ENCODE measurements around the gene GSTO1. TPM values are rescaled to one million over a fixed set of nuclear protein-coding genes. Genes with fewer than 3 reads are reported as not detected.

The GSTO1 gene
- polyA plus RNA-seq, 1 donor from 2014 or later, result 3.5 TPM

DNA sequence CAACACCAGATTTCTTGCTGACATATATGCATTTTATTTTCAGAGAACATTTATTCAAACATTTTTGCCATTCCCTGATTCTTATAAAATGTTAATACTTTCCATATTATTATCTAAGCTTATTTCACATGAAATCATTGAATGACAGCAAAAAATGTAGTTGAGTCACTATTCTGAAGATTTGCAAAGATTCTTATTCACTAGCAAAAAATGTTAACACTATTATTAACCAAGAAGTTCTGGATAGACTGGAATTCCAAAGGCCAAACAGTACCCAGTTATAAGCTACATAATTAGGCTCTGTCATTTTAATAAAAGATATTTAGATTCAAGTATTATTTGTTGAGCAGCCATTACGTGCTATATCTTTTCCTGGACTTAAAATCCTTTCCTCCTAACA, 18.6 kb downstream of the GSTO1 start:
- H3K79me2 ChIP-seq (replicated peaks; ENCODE audit: insufficient read depth, low read length), result peaks cover 2% of the 10 kb centered on the region
- no peaks in the 10 kb centered on the region for H4K20me1 ChIP-seq (ENCODE audit: insufficient read depth)
- TF ChIP-seq EZH2 (IDR thresholded peaks at IDR 0.05; ENCODE audit: borderline replicate concordance, insufficient read depth, low read length, poor library complexity, severe bottlenecking) (no peak), MXI1 (conservative IDR thresholded peaks at IDR 0.05; ENCODE audit: poor library complexity, severe bottlenecking) (no peak), SMC3 (conservative IDR thresholded peaks at IDR 0.05; ENCODE audit: poor library complexity) (no peak), POLR2AphosphoS5 (IDR thresholded peaks at IDR 0.05) (no peak), TAF1 (IDR thresholded peaks at IDR 0.05; ENCODE audit: low read depth) (no peak)
- TF ChIP-seq, protein P1, sequence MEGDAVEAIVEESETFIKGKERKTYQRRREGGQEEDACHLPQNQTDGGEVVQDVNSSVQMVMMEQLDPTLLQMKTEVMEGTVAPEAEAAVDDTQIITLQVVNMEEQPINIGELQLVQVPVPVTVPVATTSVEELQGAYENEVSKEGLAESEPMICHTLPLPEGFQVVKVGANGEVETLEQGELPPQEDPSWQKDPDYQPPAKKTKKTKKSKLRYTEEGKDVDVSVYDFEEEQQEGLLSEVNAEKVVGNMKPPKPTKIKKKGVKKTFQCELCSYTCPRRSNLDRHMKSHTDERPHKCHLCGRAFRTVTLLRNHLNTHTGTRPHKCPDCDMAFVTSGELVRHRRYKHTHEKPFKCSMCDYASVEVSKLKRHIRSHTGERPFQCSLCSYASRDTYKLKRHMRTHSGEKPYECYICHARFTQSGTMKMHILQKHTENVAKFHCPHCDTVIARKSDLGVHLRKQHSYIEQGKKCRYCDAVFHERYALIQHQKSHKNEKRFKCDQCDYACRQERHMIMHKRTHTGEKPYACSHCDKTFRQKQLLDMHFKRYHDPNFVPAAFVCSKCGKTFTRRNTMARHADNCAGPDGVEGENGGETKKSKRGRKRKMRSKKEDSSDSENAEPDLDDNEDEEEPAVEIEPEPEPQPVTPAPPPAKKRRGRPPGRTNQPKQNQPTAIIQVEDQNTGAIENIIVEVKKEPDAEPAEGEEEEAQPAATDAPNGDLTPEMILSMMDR (IDR thresholded peaks at IDR 0.05; ENCODE audit: poor library complexity, severe bottlenecking), result no peak
- TF ChIP-seq, protein P2, sequence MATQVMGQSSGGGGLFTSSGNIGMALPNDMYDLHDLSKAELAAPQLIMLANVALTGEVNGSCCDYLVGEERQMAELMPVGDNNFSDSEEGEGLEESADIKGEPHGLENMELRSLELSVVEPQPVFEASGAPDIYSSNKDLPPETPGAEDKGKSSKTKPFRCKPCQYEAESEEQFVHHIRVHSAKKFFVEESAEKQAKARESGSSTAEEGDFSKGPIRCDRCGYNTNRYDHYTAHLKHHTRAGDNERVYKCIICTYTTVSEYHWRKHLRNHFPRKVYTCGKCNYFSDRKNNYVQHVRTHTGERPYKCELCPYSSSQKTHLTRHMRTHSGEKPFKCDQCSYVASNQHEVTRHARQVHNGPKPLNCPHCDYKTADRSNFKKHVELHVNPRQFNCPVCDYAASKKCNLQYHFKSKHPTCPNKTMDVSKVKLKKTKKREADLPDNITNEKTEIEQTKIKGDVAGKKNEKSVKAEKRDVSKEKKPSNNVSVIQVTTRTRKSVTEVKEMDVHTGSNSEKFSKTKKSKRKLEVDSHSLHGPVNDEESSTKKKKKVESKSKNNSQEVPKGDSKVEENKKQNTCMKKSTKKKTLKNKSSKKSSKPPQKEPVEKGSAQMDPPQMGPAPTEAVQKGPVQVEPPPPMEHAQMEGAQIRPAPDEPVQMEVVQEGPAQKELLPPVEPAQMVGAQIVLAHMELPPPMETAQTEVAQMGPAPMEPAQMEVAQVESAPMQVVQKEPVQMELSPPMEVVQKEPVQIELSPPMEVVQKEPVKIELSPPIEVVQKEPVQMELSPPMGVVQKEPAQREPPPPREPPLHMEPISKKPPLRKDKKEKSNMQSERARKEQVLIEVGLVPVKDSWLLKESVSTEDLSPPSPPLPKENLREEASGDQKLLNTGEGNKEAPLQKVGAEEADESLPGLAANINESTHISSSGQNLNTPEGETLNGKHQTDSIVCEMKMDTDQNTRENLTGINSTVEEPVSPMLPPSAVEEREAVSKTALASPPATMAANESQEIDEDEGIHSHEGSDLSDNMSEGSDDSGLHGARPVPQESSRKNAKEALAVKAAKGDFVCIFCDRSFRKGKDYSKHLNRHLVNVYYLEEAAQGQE (IDR thresholded peaks at IDR 0.05; ENCODE audit: borderline replicate concordance), result no peak
- no peaks in the 10 kb centered on the region for H3K36me3 ChIP-seq (ENCODE audit: insufficient read depth, low read length)
- H3K9me3 ChIP-seq (ENCODE audit: low read length), result no peaks in the 10 kb centered on the region
- H3K4me3 ChIP-seq (ENCODE audit: low read length), result no peak overlapping the region
- H3K27ac ChIP-seq (ENCODE audit: low read length), result no peak overlapping the region
- H3K9me2 ChIP-seq (ENCODE audit: insufficient read depth, low read length), result no peaks in the 10 kb centered on the region
- H3K9ac ChIP-seq (ENCODE audit: low read length), result no peak overlapping the region
- H3K27me3 ChIP-seq (ENCODE audit: insufficient read depth, low read depth, low read length), result peaks cover 14% of the 10 kb centered on the region
- H2AFZ ChIP-seq (ENCODE audit: low read depth, low read length), result no peak overlapping the region
- H3K4me2 ChIP-seq (ENCODE audit: low read length), result no peak overlapping the region
- no peaks in the 10 kb centered on the region for H3F3A ChIP-seq (ENCODE audit: insufficient read depth, low read length, poor library complexity, severe bottlenecking)

DNA sequence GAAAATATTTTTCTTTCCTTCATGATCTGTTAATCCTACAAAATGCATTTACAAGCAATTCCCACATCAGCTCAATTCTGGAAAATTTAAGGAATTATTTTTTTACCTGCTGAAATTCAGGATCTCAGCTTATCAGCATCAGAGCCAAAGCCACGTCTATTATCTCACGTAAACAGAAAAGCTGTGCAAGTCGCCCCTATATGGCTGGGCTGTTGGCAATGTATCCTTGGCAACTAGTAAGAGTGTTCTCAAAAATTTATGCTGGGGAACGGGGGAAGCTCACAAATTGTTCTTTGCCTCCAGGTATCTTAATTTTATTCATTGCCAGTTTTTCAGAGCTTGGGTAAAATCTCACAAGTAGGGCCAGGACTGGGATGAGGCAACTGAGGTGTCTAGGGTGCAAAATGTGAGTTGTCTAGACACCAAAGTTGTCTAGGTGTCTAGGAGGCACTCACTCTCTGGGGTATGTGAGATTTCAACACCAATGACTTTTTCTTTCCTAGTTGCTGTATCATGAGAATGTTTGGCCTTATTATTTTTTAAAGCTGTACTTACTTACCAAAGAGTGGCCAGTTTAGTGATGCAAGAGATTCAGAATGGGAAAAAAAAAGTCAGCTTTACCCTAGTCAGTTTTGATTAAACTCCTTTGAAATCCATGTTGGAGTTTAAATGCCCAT, 19.3 kb downstream of the GSTO1 start:
- no peak overlapping the region for H3K27ac ChIP-seq (ENCODE audit: low read length)
- H3K9ac ChIP-seq (ENCODE audit: low read length), result no peak overlapping the region
- no peaks in the 10 kb centered on the region for H3K9me2 ChIP-seq (ENCODE audit: insufficient read depth, low read length)
- no peaks in the 10 kb centered on the region for H3K36me3 ChIP-seq (ENCODE audit: insufficient read depth, low read length)
- no peaks in the 10 kb centered on the region for H3K79me2 ChIP-seq (replicated peaks; ENCODE audit: insufficient read depth, low read length)
- H3K9me3 ChIP-seq (ENCODE audit: low read length), result no peaks in the 10 kb centered on the region
- TF ChIP-seq, protein P1 (IDR thresholded peaks at IDR 0.05; ENCODE audit: poor library complexity, severe bottlenecking), result no peak
- no peak for TF ChIP-seq MXI1 (conservative IDR thresholded peaks at IDR 0.05; ENCODE audit: poor library complexity, severe bottlenecking)
- no peak for TF ChIP-seq POLR2AphosphoS5 (IDR thresholded peaks at IDR 0.05)
- TF ChIP-seq EP300 (conservative IDR thresholded peaks at IDR 0.05; ENCODE audit: poor library complexity, severe bottlenecking), result no peak
- TF ChIP-seq RAD21 (conservative IDR thresholded peaks at IDR 0.05), result no peak
- H3F3A ChIP-seq (ENCODE audit: insufficient read depth, low read length, poor library complexity, severe bottlenecking), result no peaks in the 10 kb centered on the region
- H3K4me3 ChIP-seq (ENCODE audit: low read length), result no peak overlapping the region
- peaks cover 14% of the 10 kb centered on the region for H3K27me3 ChIP-seq (ENCODE audit: insufficient read depth, low read depth, low read length)
- H2AFZ ChIP-seq (ENCODE audit: low read depth, low read length), result no peak overlapping the region
- H3K4me2 ChIP-seq (ENCODE audit: low read length), result no peak overlapping the region
- H4K20me1 ChIP-seq (ENCODE audit: insufficient read depth), result no peaks in the 10 kb centered on the region

All from neural cell (in vitro differentiated cells).